Measurements from ENCODE around the gene MXI1.

The MXI1 gene

GRCh38 chr10:110207011-110207804 is at the start of gene MXI1:
Gene MXI1 (plus strand): TSS chr10:110207605. CDS start chr10:110207809, 204 bp downstream.
- peak; percentile 76 for DNase-seq

DNA sequence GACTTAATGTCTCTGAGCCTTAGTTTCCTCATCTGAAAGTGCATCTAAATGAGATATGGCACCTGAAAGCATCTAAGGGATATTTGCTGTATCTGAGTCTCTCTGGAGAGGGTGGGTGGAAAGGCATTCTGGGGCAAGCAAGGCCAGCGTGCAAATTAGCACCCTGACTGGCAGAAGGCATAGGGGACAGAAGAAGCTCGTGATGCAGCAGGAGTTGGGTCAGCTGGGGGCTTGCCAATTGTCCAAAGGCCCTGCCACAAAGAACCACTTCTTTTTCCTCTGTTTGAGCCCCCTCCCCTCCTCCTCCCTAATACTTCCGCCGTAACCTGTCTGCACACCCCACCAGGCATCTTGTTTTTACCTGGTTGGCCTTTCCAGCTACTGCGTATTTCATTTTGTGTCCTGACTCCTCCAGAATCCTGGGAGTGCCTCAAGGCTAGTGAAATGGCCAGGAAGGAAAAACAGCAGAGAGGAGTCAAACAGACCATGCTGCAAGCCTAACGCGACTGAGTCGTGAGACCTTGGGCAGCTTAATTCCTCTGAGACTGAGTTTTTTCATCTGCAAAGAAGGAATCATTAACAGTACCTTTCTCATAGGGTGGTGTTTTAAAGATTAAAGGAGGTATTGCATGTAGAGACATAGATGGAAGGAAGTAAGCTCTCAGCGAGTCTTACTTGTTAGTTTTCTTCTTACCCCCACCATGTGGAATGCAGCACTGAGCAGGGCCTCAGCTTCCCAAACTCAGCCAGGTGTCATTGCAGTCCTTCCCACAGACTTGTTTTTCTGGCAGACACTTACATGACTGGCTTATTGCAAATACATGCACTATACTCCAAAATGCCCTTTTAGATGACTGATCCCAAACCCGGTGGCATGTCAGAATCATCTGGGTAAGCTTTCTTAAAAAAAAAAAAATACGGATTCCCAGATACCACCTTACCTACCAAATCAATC is 49.1 kb upstream of the MXI1 start:
- DNase-seq = no peak

DNA sequence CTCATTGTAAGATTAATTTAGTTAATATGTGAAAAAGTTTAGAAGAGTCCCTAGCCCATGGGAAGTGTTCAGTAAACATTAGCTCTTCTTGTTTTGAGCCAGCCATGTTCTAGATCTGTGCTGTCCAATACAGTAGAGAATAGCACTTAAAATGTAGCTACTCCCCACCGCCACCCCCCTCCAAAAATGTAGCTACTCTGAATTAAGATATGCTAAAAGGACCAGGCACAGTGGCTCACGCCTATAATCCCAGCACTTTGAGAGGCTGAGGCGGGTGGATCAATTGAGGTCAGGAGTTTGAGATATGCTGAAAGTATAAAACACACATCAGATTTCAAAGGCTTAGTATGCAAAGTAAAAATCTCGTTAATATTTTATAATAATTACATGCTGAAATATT is 47.3 kb upstream of the MXI1 start:
- DNase-seq = no peak

DNA sequence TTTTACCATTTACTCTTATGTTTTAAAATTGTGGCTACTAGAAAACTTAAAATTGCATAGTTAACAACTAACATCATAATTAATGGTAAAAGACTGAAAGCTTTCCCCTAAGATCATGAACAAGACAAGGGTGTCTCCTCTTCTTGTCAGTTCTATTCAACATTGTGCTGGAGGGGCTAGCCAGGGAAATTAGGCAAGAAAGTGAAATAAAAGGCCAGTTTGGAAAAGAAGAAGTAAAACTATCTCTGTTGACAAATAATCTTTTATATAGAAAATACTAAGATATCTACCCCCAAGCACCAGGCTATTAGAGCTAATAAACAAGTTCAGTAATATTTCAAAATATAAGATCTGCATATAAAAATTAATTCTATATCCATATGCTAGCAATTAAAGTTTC is 46.9 kb upstream of the MXI1 start:
- no peak for DNase-seq

- peak; percentile 56 for DNase-seq
Measured at GRCh38 chr10:110162741-110163145, 44.7 kb upstream of the MXI1 start.

DNA sequence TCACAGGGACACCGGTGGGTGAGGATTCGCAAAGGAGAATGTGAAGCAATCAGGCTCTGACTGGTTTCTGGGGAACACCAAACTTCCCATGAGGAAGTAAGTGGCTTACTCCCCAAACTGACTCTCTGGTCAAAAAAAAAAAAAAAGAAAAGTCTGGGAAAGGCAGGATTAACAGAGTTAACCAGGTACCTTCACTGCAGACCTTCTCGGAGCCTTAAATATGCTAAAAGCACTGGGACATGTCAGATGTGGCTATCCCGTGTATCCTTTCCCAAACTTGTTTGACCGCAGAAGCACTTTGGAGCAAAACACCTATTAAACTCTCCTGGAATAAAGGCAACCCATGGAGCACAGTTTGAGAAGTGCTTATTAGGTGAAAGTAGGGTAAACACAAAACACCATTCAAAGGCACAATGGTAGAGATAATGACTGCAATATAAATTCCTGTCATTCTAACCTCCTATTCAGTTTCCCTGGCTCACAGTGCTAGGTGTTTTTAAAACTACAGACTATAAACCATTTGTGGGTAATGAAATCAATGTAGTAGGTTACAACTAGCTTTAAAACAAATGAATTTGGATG is 44.1 kb upstream of the MXI1 start:
- no peak for DNase-seq

DNA sequence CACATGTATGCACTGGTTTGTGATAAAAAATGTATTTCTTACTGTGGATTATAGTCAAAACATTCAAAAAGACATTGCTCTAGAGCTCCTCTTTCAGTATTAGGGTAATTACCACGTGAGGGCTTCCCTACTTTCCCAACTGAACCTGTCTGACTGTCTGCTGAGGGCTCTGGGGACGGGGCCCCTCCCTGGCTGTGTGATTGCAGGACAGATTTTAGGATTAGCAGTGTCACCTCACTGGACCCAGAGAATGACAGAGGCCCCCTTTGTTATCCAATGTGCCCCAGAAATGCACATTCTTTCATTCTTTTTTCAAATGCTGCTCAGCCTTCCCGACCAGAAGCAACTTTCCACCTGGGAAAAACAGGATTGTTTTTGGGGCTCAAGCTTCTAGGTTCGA is 43.6 kb upstream of the MXI1 start:
- DNase-seq = no peak

DNA sequence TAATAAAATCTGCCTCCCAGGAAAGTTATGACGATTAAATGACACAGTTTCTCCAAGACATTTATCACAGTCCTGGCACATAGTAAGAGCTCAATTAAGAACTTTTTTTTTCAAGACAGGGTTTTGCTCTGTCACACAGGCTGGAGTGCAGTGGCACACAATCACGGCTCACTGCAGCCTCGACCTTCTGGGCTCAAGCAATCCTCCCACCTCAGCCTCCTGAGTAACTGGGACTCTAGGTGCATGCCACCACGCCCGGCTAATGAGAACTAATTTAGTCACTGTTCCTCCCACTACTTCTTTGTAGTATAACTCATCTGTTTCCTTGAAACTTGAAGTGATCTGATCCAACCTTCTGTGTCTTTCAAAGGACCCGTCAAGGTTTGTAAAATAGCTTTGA is 42.2 kb upstream of the MXI1 start:
- no peak for DNase-seq

GRCh38 chr10:110167149-110167548 is 40.3 kb upstream of the MXI1 start:
- no peak for DNase-seq

DNA sequence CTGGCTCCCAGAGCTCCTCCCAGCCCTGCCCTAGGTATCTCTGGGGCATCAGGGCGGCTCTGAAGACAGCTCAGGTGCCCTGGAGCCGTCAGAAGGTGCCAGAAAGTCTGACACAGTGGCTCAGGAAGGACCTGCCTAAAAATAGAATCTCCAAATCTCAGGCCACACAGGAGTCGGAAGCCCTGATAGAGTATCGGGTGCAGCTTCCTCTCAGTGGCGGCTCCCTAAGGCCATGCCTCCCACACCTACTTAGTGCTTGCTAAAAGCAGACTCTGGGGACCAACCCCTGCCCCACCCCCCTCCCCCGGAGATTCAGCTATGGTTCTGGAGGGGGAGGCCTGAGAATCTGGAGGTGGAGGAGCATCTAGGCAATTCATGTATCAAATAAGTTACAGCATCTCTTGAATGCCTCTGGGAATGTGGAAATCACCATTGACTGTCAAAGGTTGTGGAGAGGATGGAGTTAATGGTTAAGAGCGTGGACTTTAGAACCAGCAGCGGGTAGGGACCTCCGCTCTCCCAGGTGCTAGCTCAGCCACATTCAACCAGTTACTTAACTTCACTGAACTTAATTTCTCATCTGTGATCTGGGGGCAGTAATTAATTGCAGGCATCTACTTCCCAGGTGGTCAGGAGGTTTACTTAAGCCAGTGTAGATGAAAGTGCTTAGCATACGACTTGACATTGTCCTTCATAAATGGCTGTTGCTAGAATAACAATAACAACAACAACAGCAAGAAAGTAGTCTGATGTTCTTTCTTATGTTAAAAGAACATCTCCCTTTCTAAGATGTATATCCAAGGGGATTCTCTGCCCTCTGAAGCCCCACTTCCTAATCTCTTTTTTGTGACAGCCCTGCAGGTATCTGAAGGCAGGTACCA is 38.6 kb upstream of the MXI1 start:
- no peak for DNase-seq

DNA sequence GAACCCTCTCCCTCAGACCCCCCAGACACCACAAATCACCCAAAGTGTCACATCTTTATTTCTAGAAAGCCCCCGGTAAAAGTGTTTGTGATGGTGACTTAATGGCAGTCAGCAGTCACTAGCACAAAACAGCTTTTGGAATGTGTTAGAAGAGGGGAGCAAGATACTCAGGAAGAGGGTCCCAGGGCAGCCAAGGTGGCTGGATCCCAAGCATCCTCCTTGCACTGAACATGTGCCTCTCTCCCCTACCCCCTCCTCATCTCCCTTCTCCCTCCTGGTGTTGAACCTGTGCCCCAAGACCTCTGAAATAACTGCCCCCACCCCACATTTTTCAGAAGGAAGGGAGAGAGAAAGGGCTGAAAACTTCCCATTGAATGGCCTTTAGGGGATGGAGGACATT is 37.8 kb upstream of the MXI1 start:
- DNase-seq = no peak

DNA sequence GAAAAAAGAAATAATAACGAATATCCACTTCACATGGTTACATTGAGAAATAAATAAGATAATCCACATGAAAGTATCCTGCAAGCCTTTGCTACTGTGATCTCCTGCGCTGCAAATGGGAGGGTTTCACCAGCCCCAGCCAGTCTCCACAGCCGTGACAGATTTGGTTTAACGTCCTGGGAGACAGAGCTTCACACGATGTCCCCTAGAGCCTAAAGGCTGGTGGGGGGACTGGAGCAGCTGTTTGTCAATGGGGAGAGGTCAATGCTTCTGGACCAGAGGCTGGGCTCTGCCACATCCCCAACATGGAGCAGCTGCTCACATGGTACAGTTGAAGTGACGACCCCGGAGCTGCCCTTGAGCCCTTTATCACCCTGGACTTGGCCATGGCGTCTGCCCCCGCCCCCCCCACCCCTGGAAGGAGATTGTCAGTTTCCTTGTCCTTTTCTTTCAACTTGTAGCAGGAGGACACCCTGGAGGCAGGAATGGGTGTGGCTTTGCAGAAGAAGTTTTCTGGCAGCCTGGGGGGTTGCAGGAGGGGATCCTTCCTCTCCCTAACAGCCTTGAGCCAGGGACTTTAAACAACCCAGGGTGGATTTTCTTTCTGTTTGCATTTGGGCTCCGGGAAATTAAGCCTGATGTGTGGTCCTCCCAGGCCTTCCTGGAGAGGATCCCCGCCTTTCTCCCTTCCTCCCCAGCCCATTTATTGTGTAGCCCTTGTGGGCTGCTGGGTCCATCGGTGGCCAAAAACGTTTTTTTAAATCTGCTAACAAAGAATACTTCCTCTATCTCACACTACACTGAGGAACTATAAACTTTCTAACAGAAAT is 37.0 kb upstream of the MXI1 start:
- DNase-seq = no peak

- DNase-seq = no peak
Measured at GRCh38 chr10:110171032-110171431, 36.4 kb upstream of the MXI1 start.

GRCh38 chr10:110172155-110172554 is 35.2 kb upstream of the MXI1 start:
- no peak for DNase-seq

DNA sequence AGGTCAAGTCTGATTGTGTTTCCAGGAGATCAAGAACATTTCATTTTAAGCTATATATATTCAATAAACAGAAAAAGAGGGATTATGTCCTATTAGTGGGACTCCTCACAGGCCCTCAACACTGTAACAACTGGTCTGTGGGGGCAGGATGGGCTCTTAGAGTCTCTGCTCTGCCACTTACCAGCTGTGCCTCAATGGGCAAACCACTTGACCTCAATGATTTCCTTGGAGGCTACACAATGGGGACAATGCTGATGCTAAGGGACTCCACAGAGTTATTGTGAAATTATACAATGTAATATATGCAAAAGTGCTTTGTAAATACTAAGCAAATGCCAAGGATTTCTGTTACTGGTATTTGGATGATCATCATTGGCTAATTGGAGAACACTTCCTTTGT is 33.2 kb upstream of the MXI1 start:
- DNase-seq = no peak

DNA sequence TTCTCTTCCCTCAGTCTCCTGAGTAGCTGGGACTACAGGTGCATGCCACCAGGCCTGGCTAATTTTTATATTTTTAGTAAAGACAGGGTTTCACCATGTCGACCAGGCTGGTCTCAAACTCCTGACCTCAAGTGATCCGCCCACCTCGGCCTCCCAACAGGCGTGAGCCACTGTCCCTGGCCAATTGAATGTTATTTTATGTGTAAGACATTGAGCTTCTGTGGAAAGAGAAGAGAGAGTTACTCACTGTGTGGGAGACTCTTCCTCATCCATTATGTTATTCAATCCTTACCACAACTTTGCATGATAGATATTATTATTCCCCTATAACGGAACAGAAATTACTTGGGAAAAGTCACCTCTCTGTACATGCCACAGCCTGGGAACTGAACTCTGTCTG is 32.6 kb upstream of the MXI1 start:
- DNase-seq = no peak

- DNase-seq = no peak
Measured at GRCh38 chr10:110175406-110175805, 32.0 kb upstream of the MXI1 start.

DNA sequence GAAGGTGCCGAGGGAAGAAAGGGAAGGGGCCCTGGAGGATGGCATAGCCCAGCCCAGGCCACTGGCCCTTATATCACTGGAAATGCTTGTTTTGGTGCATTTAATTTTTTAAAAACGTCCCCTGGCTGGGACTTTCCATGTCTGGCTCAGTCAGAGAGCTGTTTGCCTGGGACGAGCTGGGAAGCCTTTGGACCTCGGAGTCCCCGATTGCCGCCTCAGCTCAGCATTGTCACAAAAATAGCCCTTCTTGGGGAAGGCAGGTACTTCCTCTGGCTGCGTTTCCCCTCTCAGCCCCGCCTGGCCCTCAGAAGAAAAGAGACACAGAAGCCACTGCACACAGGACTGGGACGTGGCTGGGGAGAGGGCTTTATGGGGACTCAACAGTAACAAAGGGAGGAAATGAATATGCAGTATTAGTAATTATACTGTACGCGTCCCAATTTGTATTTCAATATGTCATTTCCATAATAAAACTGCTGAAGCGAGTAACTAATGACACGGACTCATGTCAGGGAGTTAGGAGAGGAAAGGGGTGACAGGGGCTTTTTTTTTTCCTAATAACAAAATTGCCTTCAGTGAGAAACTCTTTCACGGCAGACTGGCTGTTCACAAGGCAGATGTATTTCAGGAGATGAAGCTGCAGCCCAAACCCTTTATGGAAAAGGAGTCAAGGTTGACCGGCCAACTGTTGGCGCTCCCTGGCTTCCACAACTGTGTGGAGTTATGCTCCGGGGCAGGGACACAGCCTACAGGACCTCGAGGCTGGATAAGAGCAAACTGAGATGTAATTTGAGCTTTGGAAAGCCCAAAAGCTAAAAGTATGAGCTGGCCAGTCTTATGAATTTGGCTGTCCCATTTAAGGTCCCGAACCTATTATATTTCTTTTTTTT is 31.0 kb upstream of the MXI1 start:
- DNase-seq = no peak

DNA sequence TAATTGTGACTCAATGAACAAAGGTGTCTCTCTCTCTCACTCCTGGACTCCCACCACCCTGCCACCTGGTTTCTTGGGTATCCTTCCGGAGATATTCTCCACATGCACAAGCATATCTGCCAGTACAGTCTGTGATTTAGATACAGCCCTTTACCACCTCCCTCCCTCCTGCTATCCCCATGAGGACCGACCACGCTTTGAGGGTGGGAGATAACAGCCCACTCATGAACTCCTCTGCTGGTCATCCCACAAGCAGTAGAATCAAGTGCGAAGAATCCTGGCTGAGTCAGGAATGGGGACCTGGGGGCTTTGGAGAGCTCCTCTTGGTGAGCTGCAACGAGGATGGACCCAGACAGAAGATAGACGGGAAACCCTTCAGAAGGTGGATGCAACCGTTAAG is 28.2 kb upstream of the MXI1 start:
- no peak for DNase-seq

GRCh38 chr10:110181451-110181850 is 26.0 kb upstream of the MXI1 start:
- no peak for DNase-seq

- no peak for DNase-seq
Measured at GRCh38 chr10:110181911-110182310, 25.5 kb upstream of the MXI1 start.
